ENCODE measurements around the gene GJB3. TPM values are rescaled to one million over a fixed set of nuclear protein-coding genes. Genes with fewer than 3 reads are reported as not detected.
A peak's percentile ranks its signal among the peaks of the same experiment; 100 is the strongest.

The GJB3 gene
- total RNA-seq, 1 experiment from 2014 or later = 0.96 TPM

DNA sequence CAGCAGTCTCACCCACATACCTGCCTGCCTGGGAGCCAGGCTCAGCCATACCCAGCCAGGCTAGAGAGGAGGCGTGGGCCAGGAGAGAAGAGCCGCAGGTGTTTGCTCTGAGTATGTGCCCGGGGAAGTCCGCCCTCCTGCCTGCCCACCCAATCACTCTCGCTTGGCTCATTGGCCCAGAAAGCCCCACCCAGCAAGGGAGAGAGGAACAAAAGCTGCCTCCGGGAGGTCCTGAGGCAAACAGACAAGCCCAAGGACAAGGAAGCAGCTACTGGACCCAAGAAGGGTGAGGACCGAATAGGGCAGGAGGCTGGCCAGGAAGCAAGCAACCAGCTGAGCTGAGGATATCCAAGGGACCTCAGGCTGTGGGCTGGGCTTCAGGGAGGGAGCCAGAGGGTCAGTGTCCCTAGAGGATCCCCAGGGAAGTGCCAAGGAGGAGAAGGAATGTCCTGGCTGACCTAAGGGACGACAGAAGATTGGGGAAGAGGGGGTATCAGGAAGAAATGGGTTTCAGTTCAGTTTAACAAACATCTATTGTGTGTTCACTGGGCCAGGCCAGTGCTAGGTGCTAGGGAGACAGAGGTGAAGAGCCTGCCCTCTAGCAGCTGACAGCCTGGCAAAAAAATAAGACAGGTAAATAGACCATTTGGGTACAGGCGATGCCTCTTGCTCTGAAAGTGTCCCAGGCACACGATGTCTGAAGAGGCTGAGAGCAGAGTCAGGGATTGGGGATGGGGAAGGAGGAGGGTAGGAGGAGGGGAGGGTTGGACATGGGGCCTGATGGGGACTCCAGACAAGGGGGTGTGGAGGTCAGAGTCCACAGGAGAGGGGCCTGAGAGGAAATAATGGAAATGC, 21.3 kb upstream of the GJB3 start, which contains the start of gene GJB4:
Gene GJB4, plus strand, starts transcription at position 238 of the 855 bp plus-strand sequence. CDS start 1,515 bp downstream, outside the sequence.
- H4K91ac ChIP-seq (ENCODE audit: insufficient read length, low read depth, low read length) = no peak within 1 kb of the TSS
- peak; percentile 71 for DNase-seq
- no peak within 1 kb of the TSS for H3T11ph ChIP-seq (ENCODE audit: low read length)
- H2BK15ac ChIP-seq (ENCODE audit: low read depth, low read length) = no peak within 1 kb of the TSS
- H3K4ac ChIP-seq (ENCODE audit: low read depth, low read length) = no peak within 1 kb of the TSS
- H3K4me2 ChIP-seq (ENCODE audit: insufficient read depth, insufficient read length, low read length) = peak within 1 kb of the TSS; percentile 10
- peaks cover 6% of the 10 kb centered on the region; the same call in 1 of the 2 replicates for H3K4me1 ChIP-seq (ENCODE audit: insufficient read depth, low read length)
- H2AK5ac ChIP-seq (ENCODE audit: insufficient read length, low read length) = no peak within 1 kb of the TSS
- no peaks in the 10 kb centered on the region for H3K27me3 ChIP-seq (ENCODE audit: insufficient read depth, low read length)
- no peak within 1 kb of the TSS for H3K9ac ChIP-seq (ENCODE audit: extremely low read depth, insufficient read length, low read length)
- Mint-ChIP-seq H3K27ac (0 out of 7 replicates have a peak within 1 kb of the TSS, but pooled peaks of 1 of the 3 experiments have one; percentile 12), H3K27me3 (ENCODE audit: low read depth) (peaks cover 6% of the 10 kb centered on the region), H3K9me3 (no peaks in the 10 kb centered on the region; a peak in 1 of 5 replicates), H3K4me1 (peaks cover 25 to 27% of the 10 kb centered on the region in 2 experiments), H3K4me3 (no peak within 1 kb of the TSS), H3K36me3 (ENCODE audit: insufficient read depth in 1 of 3, low read depth in 3 of 3) (no peaks in the 10 kb centered on the region; a peak in 1 of 7 replicates)
- H2BK20ac ChIP-seq (ENCODE audit: low read depth, low read length, poor library complexity, severe bottlenecking) = no peak within 1 kb of the TSS
- no peak within 1 kb of the TSS for H4K5ac ChIP-seq (ENCODE audit: insufficient read length, low read depth, low read length)
- no peak within 1 kb of the TSS for H3K56ac ChIP-seq (ENCODE audit: insufficient read length, low read depth, low read length)
- H3K23me2 ChIP-seq (ENCODE audit: insufficient read length, low read depth, low read length, poor library complexity, severe bottlenecking) = no peaks in the 10 kb centered on the region
- no peak within 1 kb of the TSS for H2AFZ ChIP-seq (ENCODE audit: low read length)
- H4K8ac ChIP-seq (replicated peaks; ENCODE audit: insufficient read length, low read depth, low read length) = no peak within 1 kb of the TSS
- no CpG with 5 or more reads among the region's 10 CpGs for WGBS (ENCODE audit: extremely low coverage, insufficient read length, low lambda C conversion rate)
- H4K20me1 ChIP-seq (ENCODE audit: control insufficient read depth, insufficient read depth, insufficient read length) = no peaks in the 10 kb centered on the region
- H3K18ac ChIP-seq (ENCODE audit: insufficient read length, low read depth, low read length) = no peak within 1 kb of the TSS
- no peak within 1 kb of the TSS for H2BK5ac ChIP-seq (ENCODE audit: insufficient read length, low read length)
- H2BK120ac ChIP-seq (ENCODE audit: low read depth, low read length, poor library complexity, severe bottlenecking) = no peak within 1 kb of the TSS
- no peaks in the 10 kb centered on the region for H3K79me1 ChIP-seq (ENCODE audit: insufficient read depth, low read depth, low read length, poor library complexity, severe bottlenecking)
- TF ChIP-seq, protein P1, sequence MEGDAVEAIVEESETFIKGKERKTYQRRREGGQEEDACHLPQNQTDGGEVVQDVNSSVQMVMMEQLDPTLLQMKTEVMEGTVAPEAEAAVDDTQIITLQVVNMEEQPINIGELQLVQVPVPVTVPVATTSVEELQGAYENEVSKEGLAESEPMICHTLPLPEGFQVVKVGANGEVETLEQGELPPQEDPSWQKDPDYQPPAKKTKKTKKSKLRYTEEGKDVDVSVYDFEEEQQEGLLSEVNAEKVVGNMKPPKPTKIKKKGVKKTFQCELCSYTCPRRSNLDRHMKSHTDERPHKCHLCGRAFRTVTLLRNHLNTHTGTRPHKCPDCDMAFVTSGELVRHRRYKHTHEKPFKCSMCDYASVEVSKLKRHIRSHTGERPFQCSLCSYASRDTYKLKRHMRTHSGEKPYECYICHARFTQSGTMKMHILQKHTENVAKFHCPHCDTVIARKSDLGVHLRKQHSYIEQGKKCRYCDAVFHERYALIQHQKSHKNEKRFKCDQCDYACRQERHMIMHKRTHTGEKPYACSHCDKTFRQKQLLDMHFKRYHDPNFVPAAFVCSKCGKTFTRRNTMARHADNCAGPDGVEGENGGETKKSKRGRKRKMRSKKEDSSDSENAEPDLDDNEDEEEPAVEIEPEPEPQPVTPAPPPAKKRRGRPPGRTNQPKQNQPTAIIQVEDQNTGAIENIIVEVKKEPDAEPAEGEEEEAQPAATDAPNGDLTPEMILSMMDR (conservative IDR thresholded peaks at IDR 0.05) = peak; percentile 39; the same call in 2 of the 3 replicates
- no peaks in the 10 kb centered on the region for H3K9me3 ChIP-seq (ENCODE audit: control insufficient read depth, low read depth, low read length)
- H3K27ac ChIP-seq (ENCODE audit: insufficient read length, low read depth, low read length) = no peak within 1 kb of the TSS
- H2BK12ac ChIP-seq (ENCODE audit: insufficient read length, low read depth, low read length) = no peak within 1 kb of the TSS
- H3K14ac ChIP-seq (ENCODE audit: insufficient read depth, low read length) = no peak within 1 kb of the TSS
- H3K23ac ChIP-seq (ENCODE audit: insufficient read length, low read depth, low read length) = no peak within 1 kb of the TSS
- H3K79me2 ChIP-seq (ENCODE audit: insufficient read depth, low read length) = no peaks in the 10 kb centered on the region
